GM12878 (cell line): ENCODE measurements around the gene YWHAQ. TPM values are rescaled to one million over a fixed set of nuclear protein-coding genes. Genes with fewer than 3 reads are reported as not detected.

Experiments
- ATAC-seq: fragments of 200-7000 bp; cut with Tn5 transposase; 3 replicates; pipeline ENCODE4 v1.9.1; 2020; ENCODE audit warnings: mild to moderate bottlenecking, moderate library complexity
- BruUV-seq: library from RNA; stranded (reverse); fragments of 400-500 nt; replicated peaks from 2 replicates; lab custom pipeline; 2021; lab: Mats Ljungman, UMichigan
- CTCF ChIA-PET: fragments of 300-600 bp; sonication (Branson Sonifier 250); formaldehyde crosslinking; extraction: SDS; loops from one replicate; lab custom pipeline; 2021; ENCODE audit warnings: inconsistent platforms; lab: Yijun Ruan, JAX
- POLR2A ChIA-PET: fragments of 350-600 bp; formaldehyde crosslinking; extraction: SDS; loops from one replicate; lab custom pipeline; 2021; ENCODE audit warnings: inconsistent platforms; lab: Charles Lee
- RAD21 ChIA-PET: fragments of 300-600 bp; sonication (Branson Sonifier 250); formaldehyde crosslinking; loops from one replicate; lab custom pipeline; 2023; ENCODE audit warnings: antibody characterized with exemption; ENCODE audit not compliant: unreplicated experiment; lab: Charles Lee
- SMC1A ChIA-PET: fragments of 300-600 bp; sonication (Branson Sonifier 250); formaldehyde crosslinking; loops from one replicate; lab custom pipeline; 2023; ENCODE audit not compliant: unreplicated experiment, uncharacterized antibody; lab: Charles Lee
- DNase-seq: peaks from one replicate; pipeline ENCODE4 v3.0.0-alpha.2; 2011; ENCODE audit warnings: low read depth, low spot score
- FAIRE-seq: peaks from 3 replicates; lab custom pipeline; 2011; peaks lifted over from hg19 to GRCh38; lab: Jason Lieb, UNC
- H2AFZ ChIP-seq: 2 replicates; pipeline ENCODE4 v1.6.0; 2011; ENCODE audit warnings: low read depth, low read length, control low read depth; ENCODE audit not compliant: control insufficient read depth
- H3K27ac ChIP-seq: 2 replicates; pipeline ENCODE4 v1.5.1; 2011; ENCODE audit warnings: control low read depth; ENCODE audit not compliant: control insufficient read depth, insufficient read depth
- H3K27me3 ChIP-seq, 2 experiments: replicated peaks in 1 of 2; 2 replicates each; pipeline versions ENCODE4 v1.6.0 to v1.6.1; 2011; ENCODE audit warnings: low read length in 1 of 2; ENCODE audit not compliant: control insufficient read depth in 2 of 2, insufficient read depth in 2 of 2
- H3K36me3 ChIP-seq, 2 experiments: 2 replicates each; pipeline ENCODE4 v1.5.1; 2011; ENCODE audit warnings: low read length in 1 of 2; ENCODE audit not compliant: control insufficient read depth in 2 of 2, insufficient read depth in 2 of 2
- H3K4me1 ChIP-seq: 2 replicates; pipeline ENCODE4 v1.6.1; 2011; ENCODE audit warnings: mild to moderate bottlenecking, low read length, moderate library complexity, mixed read lengths; ENCODE audit not compliant: control insufficient read depth, insufficient read depth
- H3K4me2 ChIP-seq: 2 replicates; pipeline ENCODE4 v1.6.0; 2011; ENCODE audit warnings: control low read depth; ENCODE audit not compliant: control insufficient read depth, insufficient read depth
- H3K4me3 ChIP-seq: fragments of 200-600 bp; sonication (generic); 2 replicates; pipeline ENCODE4 v1.5.1; 2016
- H3K79me2 ChIP-seq: 2 replicates; pipeline ENCODE4 v1.6.0; 2011; ENCODE audit warnings: low read length; ENCODE audit not compliant: control insufficient read depth, insufficient read depth
- H3K9ac ChIP-seq: 2 replicates; pipeline ENCODE4 v1.8.0; 2011; ENCODE audit warnings: low read length, control low read depth, mixed read lengths; ENCODE audit not compliant: control insufficient read depth, insufficient read depth
- H3K9me3 ChIP-seq: replicated peaks from 3 replicates; pipeline ENCODE4 v1.5.1; 2011; ENCODE audit warnings: mild to moderate bottlenecking, low read length; ENCODE audit not compliant: control insufficient read depth, insufficient read depth
- H4K20me1 ChIP-seq: 2 replicates; pipeline ENCODE4 v1.6.0; 2011; ENCODE audit not compliant: control insufficient read depth, insufficient read depth
- BCL11A ChIP-seq: IDR thresholded peaks from 2 replicates; pipeline ENCODE4 v1.6.1; 2011; ENCODE audit warnings: low read depth, low read length
- CBX5 ChIP-seq: sonication (generic); IDR thresholded peaks from 2 replicates; pipeline ENCODE4 v1.6.1; 2016; ENCODE audit warnings: low read depth, moderate library complexity, mild to moderate bottlenecking, inconsistent platforms
- CHD1 ChIP-seq: IDR thresholded peaks from 2 replicates; pipeline ENCODE4 v1.6.1; 2012; ENCODE audit warnings: low read depth, low read length, improper control_type of control experiment
- CHD2 ChIP-seq: IDR thresholded peaks from 2 replicates; pipeline ENCODE4 v1.6.1; 2011; ENCODE audit warnings: low read depth, low read length, improper control_type of control experiment, borderline replicate concordance
- ELK1 ChIP-seq: IDR thresholded peaks from 2 replicates; pipeline ENCODE4 v1.6.1; 2012; ENCODE audit warnings: low read depth, low read length, improper control_type of control experiment
- HCFC1 ChIP-seq: fragments of 150-350 bp; IDR thresholded peaks from 2 replicates; pipeline ENCODE4 v1.6.1; 2014; ENCODE audit warnings: low read length
- KDM1A ChIP-seq: fragments of 200-600 bp; sonication (generic); IDR thresholded peaks from 2 replicates; pipeline ENCODE4 v1.6.1; 2016; ENCODE audit warnings: borderline replicate concordance
- MTA3 ChIP-seq: IDR thresholded peaks from 2 replicates; pipeline ENCODE4 v1.6.1; 2012; ENCODE audit warnings: low read length, inconsistent platforms, borderline replicate concordance
- NKRF ChIP-seq: fragments of 450-650 bp; conservative IDR thresholded peaks from 2 replicates; pipeline ENCODE4 v1.6.1; 2017; ENCODE audit warnings: mild to moderate bottlenecking, moderate library complexity
- NR2C1 ChIP-seq: fragments of 450-650 bp; IDR thresholded peaks from 2 replicates; pipeline ENCODE4 v1.6.1; 2017; ENCODE audit warnings: antibody characterized with exemption, mild to moderate bottlenecking, moderate library complexity
- PBX3 ChIP-seq: IDR thresholded peaks from 2 replicates; pipeline ENCODE4 v1.6.1; 2011; ENCODE audit warnings: mild to moderate bottlenecking, low read depth, low read length, moderate library complexity; ENCODE audit not compliant: insufficient replicate concordance
- PML ChIP-seq: IDR thresholded peaks from 2 replicates; pipeline ENCODE4 v1.6.1; 2012; ENCODE audit warnings: low read length, inconsistent platforms
- SPI1 ChIP-seq: IDR thresholded peaks from 2 replicates; pipeline ENCODE4 v1.6.1; 2011; ENCODE audit warnings: low read depth, mild to moderate bottlenecking, low read length, moderate library complexity, borderline replicate concordance; ENCODE audit not compliant: insufficient read depth
- ZNF384 ChIP-seq: IDR thresholded peaks from 2 replicates; pipeline ENCODE4 v1.6.1; 2012; ENCODE audit warnings: low read depth, mild to moderate bottlenecking, low read length, improper control_type of control experiment, borderline replicate concordance
- WGBS: methylation state at CpG from one replicate; pipeline ENCODE4 v1.1.6; 2016; ENCODE audit warnings: low lambda C conversion rate; ENCODE audit not compliant: insufficient replicate concordance, insufficient coverage; ENCODE audit errors: missing lambda C conversion rate; 5-methylcytosine and 5-hydroxymethylcytosine counted together
- in situ Hi-C: fragments of 300-500 bp; cut with MboI; formaldehyde crosslinking; loops from 9 replicates; pipeline ENCODE4 v1.14.3; 2018; ENCODE audit warnings: mixed read lengths
- intact Hi-C: fragments of 100-400 bp; cut with micrococcal nuclease; formaldehyde crosslinking; loops from one replicate; pipeline ENCODE4 v1.14.2; 2022; ENCODE audit not compliant: unreplicated experiment
- polyA plus RNA-seq, 11 experiments: library from polyadenylated mRNA; depleted of rRNA in 4 of 11; unstranded in 6 of 11; stranded (reverse) in 5 of 11; fragments of >200 nt; fragmentation: Nextera tagmentation in 4 of 11; fragmentation: Illumina TruSeq in 1 of 11; extraction: Ambion mirVana in 4 of 11; extraction: Trizol in 1 of 11; gene quantifications; 1 replicate in 1 of 11; 2 replicates in 10 of 11; pipeline versions ENCODE4 v1.2.1 to v1.2.3, GENCODE V29; 2011 to 2016; ENCODE audit warnings: inconsistent platforms in 2 of 11, missing spikeins in 2 of 11, low read depth in 1 of 11
- total RNA-seq, 4 experiments: library from RNA; depleted of rRNA in 3 of 4; stranded (reverse); fragments of >200 nt in 3 of 4; fragmentation: Illumina TruSeq in 1 of 4; extraction: Trizol in 1 of 4; gene quantifications; 2 replicates each; pipeline versions ENCODE4 v1.2.1 to v1.2.3, GENCODE V29; 2013 to 2021
- TF ChIP-seq, protein P1 (sequence below): fragments of 450-650 bp; IDR thresholded peaks from 2 replicates; pipeline ENCODE4 v1.6.1; 2017; ENCODE audit warnings: mild to moderate bottlenecking, moderate library complexity

The YWHAQ gene
- total and polyA plus RNA-seq, 10 of the 15 experiments (the other 5 are each of a cell fraction or from before 2014, with no cell fraction given): 63.0 to 515 (median 219) TPM

DNA sequence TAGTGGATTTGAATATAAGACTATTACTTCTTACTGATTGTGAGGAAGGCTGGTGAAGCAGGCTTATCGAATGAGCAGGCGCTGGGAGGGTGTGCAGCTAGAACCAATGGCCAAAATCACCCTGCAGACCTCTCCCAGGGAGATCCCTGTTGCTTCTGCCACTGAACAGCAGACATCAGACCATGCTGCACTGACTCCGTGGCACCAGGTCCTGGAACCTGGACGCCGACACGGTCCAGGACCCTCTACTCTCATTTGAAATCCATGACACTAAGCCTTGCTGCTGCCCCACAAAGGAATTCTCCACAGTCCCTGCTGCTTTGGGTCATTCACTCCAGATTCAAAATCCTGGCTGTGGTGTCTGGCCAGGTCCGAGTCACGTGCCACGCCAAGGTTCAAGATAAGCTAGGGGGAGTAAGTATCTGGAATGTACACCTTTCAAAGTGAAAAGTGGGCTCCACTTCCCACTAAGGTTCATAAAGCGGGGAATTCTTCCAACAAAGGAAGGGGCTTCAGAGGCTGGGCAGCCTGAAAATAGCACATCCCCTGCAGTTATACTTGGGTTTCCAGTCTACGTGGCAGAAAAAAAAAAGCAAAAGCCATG is 9.0 kb upstream of the YWHAQ start:
- no peak overlapping the region for H2AFZ ChIP-seq
- CTCF ChIA-PET: no interaction called here
- H3K27me3 ChIP-seq: peaks cover 1 to 2% of the 10 kb centered on the region in 2 experiments; a peak in 3 of 4 replicates
- 94% methylated on average over 11 of the region's 11 CpGs for WGBS
- no TSS peak for BruUV-seq
- H3K79me2 ChIP-seq: no peaks in the 10 kb centered on the region
- SMC1A ChIA-PET: interaction anchor here (0.9 to 1.0 kb wide), 2 partner anchors 10 to 82 kb away, joined by 3 to 4 read pairs; no protein-coding TSS in a partner anchor
- H3K9me3 ChIP-seq: no peaks in the 10 kb centered on the region
- H3K4me2 ChIP-seq: no peak overlapping the region
- H3K4me3 ChIP-seq: no peak overlapping the region
- intact Hi-C loops: no loop called here
- H3K27ac ChIP-seq: no peak overlapping the region
- no peak overlapping the region for H3K9ac ChIP-seq
- no peak for FAIRE-seq
- no peak for ATAC-seq
- RAD21 ChIA-PET: no interaction called here
- peaks cover 17% of the 10 kb centered on the region for H3K4me1 ChIP-seq
- H4K20me1 ChIP-seq: no peaks in the 10 kb centered on the region
- POLR2A ChIA-PET: no interaction called here
- no peak for DNase-seq
- in situ Hi-C loops: no loop called here
- no peaks in the 10 kb centered on the region for H3K36me3 ChIP-seq
- TF ChIP-seq CHD1 (no peak), CBX5 (no peak), ELK1 (no peak), SPI1 (no peak), MTA3 (no peak), PBX3 (no peak), PML (no peak), ZNF384 (no peak), HCFC1 (no peak), NKRF (no peak), BCL11A (no peak), NR2C1 (no peak), CHD2 (no peak), KDM1A (no peak)
- TF ChIP-seq, protein P1, sequence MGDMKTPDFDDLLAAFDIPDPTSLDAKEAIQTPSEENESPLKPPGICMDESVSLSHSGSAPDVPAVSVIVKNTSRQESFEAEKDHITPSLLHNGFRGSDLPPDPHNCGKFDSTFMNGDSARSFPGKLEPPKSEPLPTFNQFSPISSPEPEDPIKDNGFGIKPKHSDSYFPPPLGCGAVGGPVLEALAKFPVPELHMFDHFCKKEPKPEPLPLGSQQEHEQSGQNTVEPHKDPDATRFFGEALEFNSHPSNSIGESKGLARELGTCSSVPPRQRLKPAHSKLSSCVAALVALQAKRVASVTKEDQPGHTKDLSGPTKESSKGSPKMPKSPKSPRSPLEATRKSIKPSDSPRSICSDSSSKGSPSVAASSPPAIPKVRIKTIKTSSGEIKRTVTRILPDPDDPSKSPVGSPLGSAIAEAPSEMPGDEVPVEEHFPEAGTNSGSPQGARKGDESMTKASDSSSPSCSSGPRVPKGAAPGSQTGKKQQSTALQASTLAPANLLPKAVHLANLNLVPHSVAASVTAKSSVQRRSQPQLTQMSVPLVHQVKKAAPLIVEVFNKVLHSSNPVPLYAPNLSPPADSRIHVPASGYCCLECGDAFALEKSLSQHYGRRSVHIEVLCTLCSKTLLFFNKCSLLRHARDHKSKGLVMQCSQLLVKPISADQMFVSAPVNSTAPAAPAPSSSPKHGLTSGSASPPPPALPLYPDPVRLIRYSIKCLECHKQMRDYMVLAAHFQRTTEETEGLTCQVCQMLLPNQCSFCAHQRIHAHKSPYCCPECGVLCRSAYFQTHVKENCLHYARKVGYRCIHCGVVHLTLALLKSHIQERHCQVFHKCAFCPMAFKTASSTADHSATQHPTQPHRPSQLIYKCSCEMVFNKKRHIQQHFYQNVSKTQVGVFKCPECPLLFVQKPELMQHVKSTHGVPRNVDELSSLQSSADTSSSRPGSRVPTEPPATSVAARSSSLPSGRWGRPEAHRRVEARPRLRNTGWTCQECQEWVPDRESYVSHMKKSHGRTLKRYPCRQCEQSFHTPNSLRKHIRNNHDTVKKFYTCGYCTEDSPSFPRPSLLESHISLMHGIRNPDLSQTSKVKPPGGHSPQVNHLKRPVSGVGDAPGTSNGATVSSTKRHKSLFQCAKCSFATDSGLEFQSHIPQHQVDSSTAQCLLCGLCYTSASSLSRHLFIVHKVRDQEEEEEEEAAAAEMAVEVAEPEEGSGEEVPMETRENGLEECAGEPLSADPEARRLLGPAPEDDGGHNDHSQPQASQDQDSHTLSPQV: no peak
